GM18858 (cell line): ENCODE data around the gene IL17B.

Experiments used
- ATAC-seq: cut with Tn5 transposase; IDR thresholded peaks from one replicate; pipeline ENCODE4 v1.9.1; 2021; ENCODE audit not compliant: unreplicated experiment

Gene IL17B

DNA sequence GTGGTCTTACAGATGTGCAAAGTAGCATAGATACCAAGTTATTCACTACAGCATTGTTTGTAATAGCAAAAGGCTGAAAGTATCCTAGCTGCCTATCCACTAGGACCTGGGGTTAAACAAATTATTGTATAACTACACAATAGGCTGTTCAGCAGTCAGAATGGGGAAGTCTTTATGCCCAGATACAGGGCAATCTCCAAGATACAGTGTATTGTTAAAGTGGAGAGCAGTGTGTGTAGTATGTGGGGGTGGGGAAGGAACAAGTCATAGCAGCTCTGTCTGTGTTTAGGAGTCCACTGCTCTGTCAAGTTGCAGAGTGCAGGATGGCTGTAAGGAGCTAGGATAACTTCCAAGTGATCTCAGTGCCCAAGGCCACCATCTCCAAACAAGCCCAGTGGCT is 15.7 kb downstream of the IL17B start:
- no peak for ATAC-seq

- ATAC-seq: no peak
Observed at GRCh38 chr5:149362541-149362940, 16.6 kb downstream of the IL17B start.

DNA sequence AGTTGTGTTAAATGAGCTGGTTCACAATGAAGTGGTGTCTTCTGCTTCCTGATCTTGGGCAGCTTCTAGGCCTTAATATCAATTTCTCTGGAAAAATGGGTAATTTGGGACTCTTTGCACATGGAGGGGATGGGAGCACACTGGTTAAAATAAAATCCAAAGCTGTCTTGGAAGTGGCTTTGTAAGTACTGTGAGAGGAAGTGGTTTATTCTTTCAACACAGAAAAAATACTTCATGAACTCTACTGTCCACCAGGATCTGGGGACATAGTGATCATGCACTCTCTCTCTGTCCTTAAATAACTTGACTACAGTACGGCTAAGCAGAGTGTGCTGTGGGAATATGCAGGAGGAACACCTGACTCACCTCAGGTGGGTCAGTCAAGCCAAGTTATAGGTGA is 18.8 kb downstream of the IL17B start:
- ATAC-seq: no peak

DNA sequence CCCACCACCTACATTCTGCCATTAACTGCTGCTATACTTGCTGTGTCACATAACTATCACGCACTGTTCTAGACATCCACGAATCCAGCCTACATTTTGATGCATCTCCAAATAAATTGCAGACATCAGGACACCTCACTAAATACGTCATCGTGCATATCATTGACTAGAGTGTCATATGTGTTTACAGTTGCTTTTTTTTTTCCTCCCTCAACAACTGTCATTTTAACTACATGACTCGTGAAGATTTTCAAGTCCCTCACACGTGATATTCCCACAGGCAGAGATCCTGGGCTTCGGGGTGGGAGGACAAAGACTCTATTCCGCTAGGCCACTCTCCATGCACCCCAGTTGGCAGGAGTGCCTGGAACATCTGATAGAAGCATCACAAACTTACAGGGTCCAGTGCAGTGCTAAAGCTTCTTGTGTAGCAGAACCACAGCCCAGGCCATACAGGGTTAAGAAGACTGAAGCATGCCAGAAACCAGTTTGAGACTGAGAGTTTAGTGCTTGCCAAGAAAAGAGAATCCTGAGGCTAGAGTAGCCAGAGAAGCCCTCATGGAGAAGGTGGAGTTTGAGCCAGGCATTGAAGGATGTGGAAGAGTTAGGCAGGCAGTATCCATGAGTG is 20.1 kb downstream of the IL17B start:
- no peak for ATAC-seq

DNA sequence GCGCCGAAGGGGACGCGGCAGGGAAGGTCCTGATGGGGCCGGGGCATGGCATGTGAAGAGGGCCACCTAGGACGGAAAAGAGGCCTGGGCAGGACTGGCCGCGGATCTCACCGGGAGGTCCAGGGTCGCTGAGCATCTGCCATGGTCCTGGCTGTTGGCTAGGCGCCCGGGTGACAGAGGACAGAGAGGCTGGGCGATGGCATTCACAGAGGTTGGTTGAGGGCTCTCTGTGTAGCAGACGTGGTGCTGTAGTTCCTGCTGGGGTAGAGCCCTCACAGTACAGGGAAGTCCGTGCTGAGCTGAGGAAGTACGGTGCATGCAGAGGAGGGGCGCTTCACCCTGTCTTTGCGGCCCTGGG is 20.8 kb downstream of the IL17B start:
- ATAC-seq: no peak

DNA sequence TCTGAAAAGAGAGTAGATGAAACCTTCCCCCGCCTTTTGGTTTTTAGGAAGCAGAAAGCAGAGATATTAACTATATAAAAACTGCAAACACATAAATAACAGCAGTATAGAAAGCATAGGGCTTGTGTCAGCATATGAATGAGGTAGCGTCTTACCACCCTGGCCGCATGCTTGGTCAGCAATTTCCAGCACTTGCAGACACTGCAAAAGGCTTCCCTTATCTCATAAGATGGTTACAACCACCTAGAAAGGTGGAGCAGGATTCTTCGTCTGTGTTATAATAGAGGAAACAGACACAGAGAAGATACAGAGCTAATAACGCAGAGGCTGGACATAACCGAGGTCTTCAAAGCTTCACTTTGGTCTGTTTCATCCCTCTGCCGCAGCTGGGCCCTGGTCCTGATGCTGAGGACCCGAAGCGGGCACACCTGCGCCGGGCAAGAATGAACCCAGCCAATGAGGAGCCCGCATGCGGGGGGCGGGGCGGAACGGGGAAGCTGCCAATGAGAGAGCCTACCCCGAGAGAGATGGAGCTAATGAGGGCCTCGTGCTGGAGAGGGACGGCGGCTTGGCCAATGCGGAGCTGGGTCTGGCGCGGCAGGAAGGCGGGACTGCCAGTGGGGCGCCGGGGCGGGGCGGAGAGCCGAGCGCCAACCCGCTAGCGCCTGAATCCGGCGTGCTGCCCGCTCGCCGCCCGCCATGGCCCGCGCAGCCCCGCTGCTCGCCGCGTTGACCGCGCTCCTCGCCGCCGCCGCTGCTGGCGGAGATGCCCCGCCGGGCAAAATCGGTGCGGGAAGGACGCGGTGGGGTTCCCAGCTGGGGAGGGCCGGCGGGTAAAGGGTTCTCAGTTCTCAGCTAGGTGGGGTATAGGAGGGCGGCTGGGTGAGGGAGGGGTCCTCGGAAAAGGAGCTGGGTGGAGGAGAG is 21.5 kb downstream of the IL17B start, which contains the start of gene PCYOX1L:
PCYOX1L (plus strand) TSS at position 677 of the 924 bp plus-strand sequence; CDS start at position 700, 23 bp downstream.
- ATAC-seq: peak; percentile 99

- no peak for ATAC-seq
Observed at GRCh38 chr5:149356391-149356790, 22.7 kb downstream of the IL17B start.

DNA sequence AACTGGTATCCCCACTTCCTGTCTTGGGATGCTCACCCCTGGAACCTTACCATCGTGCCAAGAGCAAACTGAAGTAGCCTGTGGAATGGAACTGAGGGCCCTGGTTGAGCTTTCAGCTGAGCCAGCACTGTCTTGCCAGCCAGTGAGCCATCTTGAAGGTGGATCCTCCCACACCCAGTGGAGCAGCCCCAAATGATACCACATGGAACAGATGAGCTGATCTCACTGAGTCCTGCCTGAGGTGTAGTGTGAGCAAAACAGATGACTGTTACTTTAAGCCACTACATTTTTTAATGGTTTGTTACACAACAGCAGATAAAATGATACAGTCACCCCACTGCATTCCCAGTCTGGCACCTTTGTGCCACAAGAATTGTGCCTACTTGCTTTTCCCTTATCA is 23.4 kb downstream of the IL17B start:
- ATAC-seq: no peak

DNA sequence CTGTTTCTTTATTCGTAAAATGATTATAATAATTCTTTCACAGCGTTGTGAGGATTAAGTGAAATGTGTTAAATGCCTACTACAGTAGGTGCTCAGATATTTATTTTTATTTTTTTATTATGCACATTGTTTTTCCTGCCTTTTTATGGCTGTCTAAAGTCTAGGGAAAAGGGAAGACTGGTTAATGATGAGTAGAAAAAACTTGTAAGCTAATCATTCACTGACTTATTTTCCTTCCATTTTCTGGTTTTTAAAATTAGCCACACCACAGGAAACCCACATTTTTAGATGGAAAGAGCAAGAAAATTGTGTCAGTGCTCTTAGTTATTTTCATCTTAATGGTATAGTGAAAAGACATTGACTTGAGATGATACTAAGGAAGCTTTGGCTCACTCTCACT is 25.2 kb downstream of the IL17B start:
- no peak for ATAC-seq

- no peak for ATAC-seq
Observed at GRCh38 chr5:149352169-149352568, 26.9 kb downstream of the IL17B start.

DNA sequence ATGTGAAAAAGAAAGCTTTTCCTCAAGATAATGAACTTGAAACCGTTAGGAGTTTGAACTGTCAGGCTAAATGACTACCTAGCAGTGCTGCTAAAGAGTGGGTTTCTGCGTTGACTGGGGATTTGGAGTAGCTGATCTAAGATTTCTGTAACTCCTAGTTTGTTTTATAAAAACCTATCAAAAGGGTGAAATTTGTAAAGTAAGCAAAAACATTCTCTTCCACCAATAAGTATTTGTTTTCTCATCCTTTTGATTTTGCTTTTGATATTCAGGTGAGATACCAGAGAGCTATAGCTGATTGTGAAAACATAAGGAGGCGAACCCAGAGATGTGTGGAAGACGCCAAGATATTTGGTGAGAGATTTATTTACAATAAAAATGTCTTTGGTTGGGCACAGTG is 29.7 kb downstream of the IL17B start:
- no peak for ATAC-seq

DNA sequence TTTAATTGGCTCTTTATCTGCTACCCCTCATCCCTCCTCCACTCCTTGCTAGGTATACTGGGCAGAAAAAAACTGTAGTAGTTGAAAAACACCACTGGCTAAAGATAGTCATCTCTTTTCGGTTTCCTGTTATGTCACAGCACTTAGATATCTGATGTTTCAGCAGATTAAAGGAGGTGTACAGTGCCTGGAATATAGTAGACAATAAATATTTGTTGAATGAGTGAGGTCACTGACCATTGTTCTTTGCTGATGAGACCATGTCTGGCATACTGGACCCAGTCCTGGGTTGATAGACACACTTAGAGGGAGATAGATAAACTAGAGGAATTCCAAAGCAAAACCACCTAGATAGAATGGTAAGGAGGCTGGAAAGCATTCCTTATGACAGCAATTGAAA is 30.6 kb downstream of the IL17B start:
- no peak for ATAC-seq

DNA sequence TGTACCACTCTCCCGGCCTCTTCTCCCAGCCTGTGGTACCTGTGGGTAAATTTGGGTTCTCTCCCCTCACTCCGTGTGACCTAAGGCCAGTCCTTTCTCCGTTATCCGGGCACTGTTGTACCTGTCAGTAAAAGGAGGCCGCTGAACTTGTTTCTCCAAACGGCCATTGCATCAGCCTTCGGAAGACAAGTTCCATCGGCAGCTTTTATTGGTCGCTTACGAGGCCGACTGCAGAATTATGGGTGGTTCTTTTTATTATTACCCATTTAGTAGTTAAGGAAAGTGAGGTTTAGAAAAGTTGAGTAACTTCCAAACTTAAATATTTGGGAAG is 33.2 kb downstream of the IL17B start:
- ATAC-seq: no peak

DNA sequence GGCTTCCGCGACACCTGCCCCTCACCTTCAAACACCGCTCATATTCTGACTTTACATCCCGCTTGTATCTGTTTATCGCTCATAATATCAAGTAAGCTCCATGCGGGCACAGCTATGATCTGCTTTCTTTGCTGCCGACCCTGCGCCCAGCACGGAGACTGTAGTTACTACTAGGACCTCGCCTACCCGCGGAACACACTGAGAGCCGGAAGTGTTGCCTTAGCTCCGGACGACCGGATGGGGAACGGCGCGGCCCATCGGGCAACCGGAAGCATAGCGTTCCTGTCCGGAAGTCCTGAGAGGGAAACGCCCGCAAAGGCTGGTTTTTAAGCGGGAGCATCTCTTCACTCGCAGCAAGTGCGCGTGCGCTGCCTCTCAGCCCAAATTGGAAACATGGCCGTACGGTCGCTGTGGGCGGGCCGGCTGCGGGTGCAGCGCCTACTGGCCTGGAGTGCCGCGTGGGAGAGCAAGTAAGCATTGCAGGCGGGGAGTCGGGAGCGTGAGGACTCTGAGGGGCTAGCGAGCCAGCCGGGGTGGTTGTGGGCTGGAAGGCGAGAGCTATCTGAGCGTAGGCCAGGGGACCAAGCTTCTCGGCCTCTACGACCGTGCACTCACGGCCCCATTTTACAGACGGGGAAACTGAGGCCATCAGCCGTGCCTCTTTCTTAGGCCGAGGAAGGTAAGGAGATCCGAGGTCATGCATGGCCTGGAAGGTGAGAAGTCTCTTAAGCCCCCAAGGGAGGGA is 33.8 kb downstream of the IL17B start, which contains the start of gene GRPEL2:
GRPEL2 (plus strand) TSS at position 353 of the 745 bp plus-strand sequence; CDS start at position 394, 41 bp downstream.
- peak; percentile 95 for ATAC-seq

- no peak for ATAC-seq
Observed at GRCh38 chr5:149344151-149344550, 34.9 kb downstream of the IL17B start.

DNA sequence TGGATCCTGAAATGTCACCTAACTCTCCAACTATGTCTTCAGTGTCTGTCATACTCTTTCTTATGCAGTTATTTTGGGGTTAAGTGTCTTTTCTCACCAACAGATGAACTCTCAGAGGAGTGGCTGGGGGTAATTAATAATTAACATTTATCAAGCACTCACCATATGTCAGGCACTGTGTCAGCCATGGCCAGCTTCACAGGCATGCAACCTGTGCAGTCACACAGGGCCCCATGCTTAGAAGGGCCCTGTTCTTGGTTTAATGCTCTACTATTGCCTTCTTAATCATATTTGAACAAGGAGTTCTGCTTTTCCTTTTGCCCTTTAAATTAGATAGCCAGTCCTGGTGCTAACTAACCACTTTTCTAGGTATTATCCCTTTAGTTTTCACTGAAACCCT is 37.2 kb downstream of the IL17B start:
- no peak for ATAC-seq

- ATAC-seq: no peak
Observed at GRCh38 chr5:149340920-149341319, 38.2 kb downstream of the IL17B start.

DNA sequence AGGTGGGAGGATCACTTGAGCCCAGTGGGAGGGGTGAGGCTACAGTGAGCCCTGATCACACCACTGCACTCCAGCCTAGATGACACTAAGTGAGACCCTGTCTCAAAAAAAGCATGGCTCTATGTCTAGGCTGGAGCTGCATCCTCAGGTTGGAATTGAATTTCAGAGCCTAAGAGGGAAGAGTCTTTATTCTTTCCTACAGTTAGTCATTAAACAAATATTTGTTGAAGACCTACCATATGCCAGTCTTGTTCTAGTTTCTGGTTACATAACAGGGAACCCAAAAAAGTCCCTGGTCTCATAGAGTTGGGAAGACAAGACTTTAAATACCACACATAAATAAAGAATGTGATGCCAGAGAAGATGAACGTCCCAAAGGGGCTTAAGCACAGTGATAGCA is 40.7 kb downstream of the IL17B start:
- ATAC-seq: no peak

DNA sequence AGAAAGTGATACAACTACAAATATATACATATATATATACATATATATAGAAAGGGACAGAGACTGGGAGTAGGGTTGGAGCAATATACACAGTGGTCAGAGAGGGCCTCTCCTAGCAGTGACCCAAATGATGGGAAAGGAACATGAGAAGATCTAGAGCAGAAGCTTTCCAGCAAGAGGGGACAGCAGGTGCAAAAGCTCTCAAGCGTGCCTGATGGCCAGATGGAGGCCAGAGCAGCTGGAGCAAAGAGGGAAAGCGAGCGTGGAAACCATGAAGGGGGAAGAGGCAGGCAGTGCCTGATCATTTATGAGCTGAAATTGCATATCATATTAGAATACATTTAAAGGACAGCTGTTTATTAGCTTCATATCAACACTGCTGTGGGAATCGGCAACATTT is 41.4 kb downstream of the IL17B start:
- no peak for ATAC-seq

DNA sequence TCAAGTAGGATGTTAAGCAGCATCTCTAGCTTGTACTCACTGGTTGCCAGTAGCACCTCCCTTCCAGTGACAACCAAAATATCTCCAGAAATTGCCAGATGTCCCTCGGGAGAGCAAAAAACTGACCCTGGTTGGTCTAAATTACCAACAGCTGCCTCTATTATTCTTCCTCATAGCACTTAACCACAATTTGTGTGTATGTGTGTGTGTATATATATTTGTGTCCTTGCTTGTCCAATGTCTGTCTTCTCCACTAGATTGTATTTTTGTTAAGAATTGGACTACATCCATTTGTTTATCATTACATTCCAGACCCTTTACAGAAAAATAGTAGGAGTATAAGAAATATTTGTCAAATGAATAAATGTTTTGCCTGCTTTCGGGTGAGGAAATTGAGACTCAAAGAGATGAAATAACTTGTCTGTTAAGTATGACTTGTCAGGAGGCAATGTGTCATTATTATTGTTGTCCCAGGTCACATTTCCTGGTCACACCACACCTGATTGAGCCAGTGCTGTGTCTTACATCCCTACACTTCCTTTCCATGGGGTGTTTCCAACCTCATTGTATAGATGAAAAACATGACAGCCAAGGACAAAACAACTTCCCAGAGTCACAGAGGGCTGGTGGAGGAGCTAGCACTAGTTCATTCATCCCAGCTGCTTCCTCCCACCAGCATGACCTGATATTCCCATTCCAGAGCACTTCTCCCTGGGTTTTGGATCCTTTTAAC is 45.2 kb downstream of the IL17B start:
- no peak for ATAC-seq

GRCh38 chr5:149328177-149328576 is 50.9 kb downstream of the IL17B start:
- ATAC-seq: no peak
